ENCODE data around the gene SFR1.

- no peak for TF ChIP-seq CTCF (conservative IDR thresholded peaks at IDR 0.05; ENCODE audit: low read length)
- TF ChIP-seq EZH2phosphoT487 (IDR thresholded peaks at IDR 0.05; ENCODE audit: borderline replicate concordance, low read depth, low read length) = no peak
These were observed 47.5 kb upstream of the SFR1 start for GRCh38 chr10:104074505-104074904.
